ENCODE results near the gene EPG5.
"Not testable (repeated sequence)": the region's sequence is repeated elsewhere in the genome, so short reads cannot be mapped to it uniquely, and the experiment has no call there.

Gene EPG5

GRCh38 chr18:45839414-45840395 lies 127.4 kb downstream of the EPG5 start:
- DNase-seq (ENCODE audit: low spot score), result peak; percentile 70

- no peak for DNase-seq (ENCODE audit: low spot score)
Observed at GRCh38 chr18:45838302-45839070, 128.6 kb downstream of the EPG5 start.

GRCh38 chr18:45837283-45838070 lies 129.7 kb downstream of the EPG5 start:
- DNase-seq (ENCODE audit: low spot score), result no peak

- DNase-seq (ENCODE audit: low spot score), result no peak
Observed at GRCh38 chr18:45836242-45837205, 130.6 kb downstream of the EPG5 start.

GRCh38 chr18:45835057-45835636 lies 132.0 kb downstream of the EPG5 start:
- DNase-seq (ENCODE audit: low spot score), result no peak

- DNase-seq (ENCODE audit: low spot score), result no peak
Observed at GRCh38 chr18:45834306-45834705, 132.8 kb downstream of the EPG5 start.

GRCh38 chr18:45833846-45834245 lies 133.3 kb downstream of the EPG5 start:
- no peak for DNase-seq (ENCODE audit: low spot score)

GRCh38 chr18:45830917-45831316 lies 136.2 kb downstream of the EPG5 start:
- DNase-seq (ENCODE audit: low spot score), result no peak

- no peak for DNase-seq (ENCODE audit: low spot score)
Observed at GRCh38 chr18:45829855-45830254, 137.3 kb downstream of the EPG5 start.

- DNase-seq (ENCODE audit: low spot score), result no peak
Observed at GRCh38 chr18:45828917-45829811, 138.0 kb downstream of the EPG5 start.

GRCh38 chr18:45826716-45827115 lies 140.4 kb downstream of the EPG5 start:
- not testable (repeated sequence) for DNase-seq (ENCODE audit: low spot score)

GRCh38 chr18:45826084-45826483 lies 141.0 kb downstream of the EPG5 start:
- DNase-seq (ENCODE audit: low spot score), result no peak

GRCh38 chr18:45825258-45826044 lies 141.7 kb downstream of the EPG5 start, which contains the start of gene SIGLEC15:
Gene SIGLEC15 (plus strand): TSS chr18:45825675. CDS start chr18:45825729, 54 bp downstream.
- DNase-seq (ENCODE audit: low spot score), result no peak

- no peak for DNase-seq (ENCODE audit: low spot score)
Observed at GRCh38 chr18:45821711-45822110, 145.4 kb downstream of the EPG5 start.

- no peak for DNase-seq (ENCODE audit: low spot score)
Observed at GRCh38 chr18:45821026-45821425, 146.1 kb downstream of the EPG5 start.

GRCh38 chr18:45820106-45820745 lies 146.9 kb downstream of the EPG5 start:
- no peak for DNase-seq (ENCODE audit: low spot score)

- DNase-seq (ENCODE audit: low spot score), result not testable (repeated sequence)
Observed at GRCh38 chr18:45818765-45819164, 148.4 kb downstream of the EPG5 start.

- no peak for DNase-seq (ENCODE audit: low spot score)
Observed at GRCh38 chr18:45817543-45817942, 149.6 kb downstream of the EPG5 start.

All from hepatic stellate cell (primary cell).